ENCODE measurements around the gene C10orf90. TPM values are rescaled to one million over a fixed set of nuclear protein-coding genes. Genes with fewer than 3 reads are reported as not detected.

The C10orf90 gene
- total RNA-seq, 3 donors from 2014 or later (not counting 1 experiment from before 2014, with no cell fraction given) = not detected

DNA sequence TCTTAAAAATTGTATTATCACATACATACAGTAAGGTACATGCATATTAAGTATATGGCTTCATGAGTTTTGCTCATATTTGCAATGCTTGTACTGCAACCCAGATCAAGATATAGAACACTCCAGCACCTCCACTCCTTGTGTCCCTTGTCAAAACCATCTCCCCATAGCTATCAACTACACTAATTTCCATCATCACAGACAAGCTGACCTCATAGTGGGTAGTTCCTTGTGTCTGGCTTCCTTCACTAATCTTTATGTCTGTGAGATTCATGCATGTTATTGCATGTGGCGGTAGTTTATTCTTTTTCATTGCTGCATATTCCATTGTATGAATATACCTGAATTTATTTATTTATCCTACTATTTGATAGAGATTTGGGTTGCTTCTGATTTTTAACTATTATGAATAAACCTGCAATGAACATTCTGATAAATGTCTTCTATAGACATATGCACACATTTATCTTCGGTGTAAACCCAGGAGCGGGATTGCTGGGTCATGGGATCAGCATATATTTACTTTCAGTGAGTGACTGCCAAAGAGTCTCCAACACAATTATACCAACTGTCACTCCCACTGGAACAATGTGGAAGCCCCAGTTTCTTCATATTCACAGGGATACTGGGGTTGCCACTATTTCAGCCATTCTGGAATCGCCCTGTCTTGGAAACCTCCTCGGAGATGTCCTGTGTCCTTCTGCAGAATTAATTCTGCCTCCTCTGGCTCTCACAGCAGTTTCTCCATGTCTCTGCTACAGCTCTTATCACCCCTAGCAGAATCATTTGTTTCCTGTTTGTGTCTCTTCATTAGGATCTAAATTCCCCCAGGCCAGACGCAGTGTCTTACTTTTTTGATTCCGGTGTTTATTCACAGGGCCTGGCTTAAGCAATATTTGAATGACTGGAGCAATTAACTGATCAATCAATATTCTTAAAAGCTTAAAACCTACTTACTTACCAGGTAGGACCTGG is 267.5 kb downstream of the C10orf90 start:
- DNase-seq (no peak), ATAC-seq (no peak)
- H3K4me1 Mint-ChIP-seq = no peaks in the 10 kb centered on the region
- no peak overlapping the region for H3K27ac Mint-ChIP-seq
- 78% methylated on average over 6 of the region's 7 CpGs for WGBS (ENCODE audit: insufficient coverage)
- TF ChIP-seq, protein P1, sequence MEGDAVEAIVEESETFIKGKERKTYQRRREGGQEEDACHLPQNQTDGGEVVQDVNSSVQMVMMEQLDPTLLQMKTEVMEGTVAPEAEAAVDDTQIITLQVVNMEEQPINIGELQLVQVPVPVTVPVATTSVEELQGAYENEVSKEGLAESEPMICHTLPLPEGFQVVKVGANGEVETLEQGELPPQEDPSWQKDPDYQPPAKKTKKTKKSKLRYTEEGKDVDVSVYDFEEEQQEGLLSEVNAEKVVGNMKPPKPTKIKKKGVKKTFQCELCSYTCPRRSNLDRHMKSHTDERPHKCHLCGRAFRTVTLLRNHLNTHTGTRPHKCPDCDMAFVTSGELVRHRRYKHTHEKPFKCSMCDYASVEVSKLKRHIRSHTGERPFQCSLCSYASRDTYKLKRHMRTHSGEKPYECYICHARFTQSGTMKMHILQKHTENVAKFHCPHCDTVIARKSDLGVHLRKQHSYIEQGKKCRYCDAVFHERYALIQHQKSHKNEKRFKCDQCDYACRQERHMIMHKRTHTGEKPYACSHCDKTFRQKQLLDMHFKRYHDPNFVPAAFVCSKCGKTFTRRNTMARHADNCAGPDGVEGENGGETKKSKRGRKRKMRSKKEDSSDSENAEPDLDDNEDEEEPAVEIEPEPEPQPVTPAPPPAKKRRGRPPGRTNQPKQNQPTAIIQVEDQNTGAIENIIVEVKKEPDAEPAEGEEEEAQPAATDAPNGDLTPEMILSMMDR (IDR thresholded peaks at IDR 0.05) = no peak
- Histone ChIP-seq H3K4me3 (ENCODE audit: low read length) (no peak overlapping the region), H3K4me1 (ENCODE audit: control insufficient read depth, insufficient read depth, low read length) (no peaks in the 10 kb centered on the region), H3K36me3 (ENCODE audit: control insufficient read depth, insufficient read depth, low read length) (no peaks in the 10 kb centered on the region), H3K9me3 (ENCODE audit: control insufficient read depth, insufficient read depth, low read length) (no peaks in the 10 kb centered on the region), H3K27me3 (ENCODE audit: control insufficient read depth, insufficient read depth, low read length) (no peaks in the 10 kb centered on the region), H3K27ac (ENCODE audit: low read length) (no peak overlapping the region)
- no peaks in the 10 kb centered on the region for H3K9me3 Mint-ChIP-seq
- intact Hi-C loops (cut with micrococcal nuclease) = no loop called here
- no peaks in the 10 kb centered on the region for H3K36me3 Mint-ChIP-seq
- peaks cover 8 to 20% of the 10 kb centered on the region in 2 donors for H3K27me3 Mint-ChIP-seq (ENCODE audit: low read depth in 2 of 2)
- no peak overlapping the region for H3K4me3 Mint-ChIP-seq

DNA sequence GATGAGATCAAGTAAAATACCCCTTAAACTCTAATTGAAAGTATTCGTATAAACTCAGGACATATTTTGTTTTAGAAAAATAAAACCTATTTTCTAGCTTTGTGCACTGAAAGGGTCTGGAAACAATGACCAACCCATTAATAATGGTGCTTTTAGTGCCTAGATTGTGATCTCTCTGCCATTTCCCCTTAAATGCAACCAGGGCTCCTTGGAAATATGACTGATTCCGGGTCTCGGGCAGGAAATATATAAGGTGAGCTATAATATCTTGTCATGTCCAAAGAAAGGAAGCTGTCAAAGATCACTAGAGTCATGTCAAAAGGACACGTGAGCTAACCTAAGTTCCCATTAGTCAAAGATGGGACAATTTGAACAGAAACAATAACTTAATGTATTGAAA is 269.9 kb downstream of the C10orf90 start:
- Mint-ChIP-seq H3K27ac (no peak overlapping the region), H3K4me3 (no peak overlapping the region), H3K27me3 (ENCODE audit: low read depth in 2 of 2) (peaks cover 12 to 26% of the 10 kb centered on the region in 2 donors), H3K4me1 (no peaks in the 10 kb centered on the region), H3K9me3 (no peaks in the 10 kb centered on the region), H3K36me3 (no peaks in the 10 kb centered on the region)
- Histone ChIP-seq H3K4me1 (ENCODE audit: control insufficient read depth, insufficient read depth, low read length) (no peaks in the 10 kb centered on the region), H3K27me3 (ENCODE audit: control insufficient read depth, insufficient read depth, low read length) (no peaks in the 10 kb centered on the region), H3K4me3 (ENCODE audit: low read length) (no peak overlapping the region), H3K9me3 (ENCODE audit: control insufficient read depth, insufficient read depth, low read length) (no peaks in the 10 kb centered on the region), H3K27ac (ENCODE audit: low read length) (no peak overlapping the region), H3K36me3 (ENCODE audit: control insufficient read depth, insufficient read depth, low read length) (no peaks in the 10 kb centered on the region)
- 62% methylated on average over 3 of the region's 4 CpGs for WGBS (ENCODE audit: insufficient coverage)
- intact Hi-C loops (cut with micrococcal nuclease) = no loop called here
- ATAC-seq (no peak), DNase-seq (no peak)
- TF ChIP-seq, protein P1 (IDR thresholded peaks at IDR 0.05) = no peak

- Mint-ChIP-seq H3K27me3 (ENCODE audit: low read depth in 2 of 2) (peaks cover 12 to 26% of the 10 kb centered on the region in 2 donors), H3K36me3 (no peaks in the 10 kb centered on the region), H3K4me3 (no peak overlapping the region), H3K9me3 (no peaks in the 10 kb centered on the region), H3K27ac (no peak overlapping the region), H3K4me1 (no peaks in the 10 kb centered on the region)
- no peaks in the 10 kb centered on the region for H3K36me3 ChIP-seq (ENCODE audit: control insufficient read depth, insufficient read depth, low read length)
- DNase-seq = no peak
- H3K4me1 ChIP-seq (ENCODE audit: control insufficient read depth, insufficient read depth, low read length) = no peaks in the 10 kb centered on the region
- no peaks in the 10 kb centered on the region for H3K27me3 ChIP-seq (ENCODE audit: control insufficient read depth, insufficient read depth, low read length)
- no peak for ATAC-seq
- H3K9me3 ChIP-seq (ENCODE audit: control insufficient read depth, insufficient read depth, low read length) = no peaks in the 10 kb centered on the region
- no peak overlapping the region for H3K4me3 ChIP-seq (ENCODE audit: low read length)
- H3K27ac ChIP-seq (ENCODE audit: low read length) = no peak overlapping the region
- intact Hi-C loops (cut with micrococcal nuclease) = no loop called here
- TF ChIP-seq, protein P1 (IDR thresholded peaks at IDR 0.05) = no peak
- WGBS (ENCODE audit: insufficient coverage) = 81% methylated on average over 4 of the region's 4 CpGs
Observed at GRCh38 chr10:126398924-126399323, 271.6 kb downstream of the C10orf90 start.

All from natural killer cell (primary cell).